SK-N-SH (cell line): ENCODE data around the gene GALNT13.

Experiments
- CTCF ChIP-seq: fragments of 200-600 bp; sonication (generic); IDR thresholded peaks from 2 replicates; pipeline ENCODE4 v1.6.1; 2017; ENCODE audit warnings: antibody characterized with exemption, mild to moderate bottlenecking, moderate library complexity
- EP300 ChIP-seq, 2 experiments: IDR thresholded peaks; 2 replicates each; pipeline versions ENCODE4 v1.4.0 to v1.6.1; 2012; ENCODE audit warnings: borderline replicate concordance in 1 of 2, low read depth in 1 of 2, low read length in 1 of 2
- EZH2phosphoT487 ChIP-seq: fragments of 200-600 bp; sonication (generic); IDR thresholded peaks from 2 replicates; pipeline ENCODE4 v1.6.1; 2017; ENCODE audit warnings: low read depth, mixed run types, mild to moderate bottlenecking, antibody characterized with exemption, moderate library complexity, borderline replicate concordance
- FOSL2 ChIP-seq: IDR thresholded peaks from 2 replicates; pipeline ENCODE4 v1.4.0; 2012; ENCODE audit warnings: low read depth, mild to moderate bottlenecking, moderate library complexity, borderline replicate concordance
- FOXJ3 ChIP-seq: sonication (generic); formaldehyde crosslinking; IDR thresholded peaks from 2 replicates; pipeline ENCODE4 v1.5.1; 2020; ENCODE audit warnings: mild to moderate bottlenecking, missing genetic modification reagents
- MAX ChIP-seq: IDR thresholded peaks from 2 replicates; pipeline ENCODE4 v1.4.0; 2012; ENCODE audit warnings: low read depth
- MXI1 ChIP-seq: IDR thresholded peaks from 2 replicates; pipeline ENCODE4 v1.6.1; 2012; ENCODE audit warnings: mild to moderate bottlenecking, low read depth, low read length, improper control_type of control experiment
- NRF1 ChIP-seq: IDR thresholded peaks from 2 replicates; pipeline ENCODE4 v1.6.1; 2012; ENCODE audit warnings: low read depth, mild to moderate bottlenecking, low read length
- POLR2AphosphoS5 ChIP-seq: IDR thresholded peaks from 2 replicates; pipeline ENCODE4 v1.6.1; 2012; ENCODE audit warnings: low read depth, low read length
- RAD21 ChIP-seq: IDR thresholded peaks from 2 replicates; pipeline ENCODE4 v1.6.1; 2012; ENCODE audit warnings: mild to moderate bottlenecking, low read length
- RFX5 ChIP-seq: IDR thresholded peaks from 2 replicates; pipeline ENCODE4 v1.6.1; 2012; ENCODE audit warnings: mild to moderate bottlenecking, improper control_type of control experiment, low read length
- SIN3A ChIP-seq: IDR thresholded peaks from 2 replicates; pipeline ENCODE4 v1.6.1; 2012; ENCODE audit warnings: low read depth, mild to moderate bottlenecking, low read length, moderate library complexity, borderline replicate concordance
- TAF1 ChIP-seq: IDR thresholded peaks from 2 replicates; pipeline ENCODE4 v1.6.1; 2012; ENCODE audit warnings: low read depth, mild to moderate bottlenecking, low read length, moderate library complexity, borderline replicate concordance
- TEAD4 ChIP-seq: IDR thresholded peaks from 2 replicates; pipeline ENCODE4 v1.4.0; 2012; ENCODE audit warnings: mild to moderate bottlenecking, borderline replicate concordance; ENCODE audit not compliant: insufficient read depth

GRCh38 chr2:154489266-154489858 is 617.6 kb downstream of the GALNT13 start:
- TF ChIP-seq TEAD4: no peak
- no peak for TF ChIP-seq RAD21
- no peak for TF ChIP-seq FOXJ3 (CRISPR knock-in tag)
- no peak for TF ChIP-seq RFX5
- TF ChIP-seq CTCF: no peak
- TF ChIP-seq SIN3A: no peak
- no peak for TF ChIP-seq MXI1
- TF ChIP-seq TAF1: no peak
- no peak for TF ChIP-seq MAX
- no peak for TF ChIP-seq EP300 (IDR thresholded peaks at IDR 0.05; ENCODE audit: borderline replicate concordance in 1 of 2, low read depth in 1 of 2, low read length in 1 of 2)
- TF ChIP-seq POLR2AphosphoS5: no peak
- no peak for TF ChIP-seq EZH2phosphoT487
- TF ChIP-seq NRF1: no peak
- no peak for TF ChIP-seq FOSL2
